COLO668 (cell line): Measurements from ENCODE around the gene BRD7.

Experiments used
- DNase-seq: peaks from one replicate; lab custom pipeline; 2025; ENCODE audit not compliant: unreplicated experiment; lab: John Stamatoyannopoulos, UW

The BRD7 gene

GRCh38 chr16:50291719-50292565 lies 76.8 kb downstream of the BRD7 start:
- DNase-seq, result no peak

GRCh38 chr16:50290856-50291255 lies 77.9 kb downstream of the BRD7 start:
- no peak for DNase-seq

- peak; percentile 9 for DNase-seq
Measured at GRCh38 chr16:50289950-50290764, 78.6 kb downstream of the BRD7 start.

GRCh38 chr16:50288920-50289319 lies 79.9 kb downstream of the BRD7 start:
- DNase-seq, result no peak

- no peak for DNase-seq
Measured at GRCh38 chr16:50288026-50288425, 80.8 kb downstream of the BRD7 start.

- no peak for DNase-seq
Measured at GRCh38 chr16:50286681-50287080, 82.1 kb downstream of the BRD7 start.

GRCh38 chr16:50285406-50286003 lies 83.3 kb downstream of the BRD7 start:
- DNase-seq, result no peak

- DNase-seq, result peak; percentile 35
Measured at GRCh38 chr16:50284131-50284911, 84.5 kb downstream of the BRD7 start.

GRCh38 chr16:50282955-50283631 lies 85.7 kb downstream of the BRD7 start:
- no peak for DNase-seq

- no peak for DNase-seq
Measured at GRCh38 chr16:50282010-50282538, 86.7 kb downstream of the BRD7 start.

- DNase-seq, result peak; percentile 75
Measured at GRCh38 chr16:50281391-50282009, 87.3 kb downstream of the BRD7 start.

- no peak for DNase-seq
Measured at GRCh38 chr16:50280932-50281331, 87.9 kb downstream of the BRD7 start.

- peak; percentile 26 for DNase-seq
Measured at GRCh38 chr16:50279504-50279865, 89.3 kb downstream of the BRD7 start.

GRCh38 chr16:50278251-50278650 lies 90.5 kb downstream of the BRD7 start:
- no peak for DNase-seq

GRCh38 chr16:50276801-50277555 lies 91.8 kb downstream of the BRD7 start:
- no peak for DNase-seq

- no peak for DNase-seq
Measured at GRCh38 chr16:50276326-50276640, 92.5 kb downstream of the BRD7 start.

GRCh38 chr16:50275428-50276325 lies 93.1 kb downstream of the BRD7 start:
- DNase-seq, result no peak

GRCh38 chr16:50275098-50275415 lies 93.7 kb downstream of the BRD7 start:
- DNase-seq, result no peak
